Gastroesophageal sphincter (tissue), 3 donors: Measurements from ENCODE around the gene NUP42.

Source experiments
- CTCF ChIP-seq, 4 experiments: fragments of 200-600 bp in 2 of 4; fragments of 450-650 bp in 2 of 4; sonication (generic) in 1 of 4; IDR thresholded peaks; one replicate each; pipeline ENCODE4 v1.5.1; 2017 to 2019; ENCODE audit warnings: antibody characterized with exemption in 4 of 4, mild to moderate bottlenecking in 2 of 4, moderate library complexity in 2 of 4
- POLR2A ChIP-seq, 2 donors: fragments of 450-650 bp; IDR thresholded peaks; one replicate each; pipeline ENCODE4 v1.6.1; 2017; ENCODE audit warnings: antibody characterized with exemption in 2 of 2, mild to moderate bottlenecking in 2 of 2, moderate library complexity in 1 of 2

GRCh38 chr7:23228412-23228811 is 46.6 kb downstream of the NUP42 start:
- no peak for TF ChIP-seq CTCF (IDR thresholded peaks at IDR 0.05)
- no peak for TF ChIP-seq POLR2A (IDR thresholded peaks at IDR 0.05)
